Cardiac fibroblast (primary cell): ENCODE data around the gene CEP95.

ENCODE experiments used
- DNase-seq, 2 donors: peaks; one replicate each; pipeline versions ENCODE4 v3.0.0 to v3.0.0-alpha.2; 2010; ENCODE audit warnings: low read depth in 2 of 2
- H3K4me3 ChIP-seq, 2 donors: replicated peaks in 1 of 2; 1 replicate in 1 of 2; 2 replicates in 1 of 2; pipeline ENCODE4 v1.5.1; 2011; ENCODE audit warnings: low read depth in 2 of 2, low read length in 2 of 2, mild to moderate bottlenecking in 2 of 2, moderate library complexity in 1 of 2
- TF ChIP-seq, protein P1 (sequence below): IDR thresholded peaks from one replicate; pipeline ENCODE4 v1.5.1; 2011; ENCODE audit warnings: low read depth, mild to moderate bottlenecking, low read length, inconsistent platforms

CEP95 gene

GRCh38 chr17:64503821-64504768, 2.7 kb upstream of the CEP95 start:
- TF ChIP-seq, protein P1, sequence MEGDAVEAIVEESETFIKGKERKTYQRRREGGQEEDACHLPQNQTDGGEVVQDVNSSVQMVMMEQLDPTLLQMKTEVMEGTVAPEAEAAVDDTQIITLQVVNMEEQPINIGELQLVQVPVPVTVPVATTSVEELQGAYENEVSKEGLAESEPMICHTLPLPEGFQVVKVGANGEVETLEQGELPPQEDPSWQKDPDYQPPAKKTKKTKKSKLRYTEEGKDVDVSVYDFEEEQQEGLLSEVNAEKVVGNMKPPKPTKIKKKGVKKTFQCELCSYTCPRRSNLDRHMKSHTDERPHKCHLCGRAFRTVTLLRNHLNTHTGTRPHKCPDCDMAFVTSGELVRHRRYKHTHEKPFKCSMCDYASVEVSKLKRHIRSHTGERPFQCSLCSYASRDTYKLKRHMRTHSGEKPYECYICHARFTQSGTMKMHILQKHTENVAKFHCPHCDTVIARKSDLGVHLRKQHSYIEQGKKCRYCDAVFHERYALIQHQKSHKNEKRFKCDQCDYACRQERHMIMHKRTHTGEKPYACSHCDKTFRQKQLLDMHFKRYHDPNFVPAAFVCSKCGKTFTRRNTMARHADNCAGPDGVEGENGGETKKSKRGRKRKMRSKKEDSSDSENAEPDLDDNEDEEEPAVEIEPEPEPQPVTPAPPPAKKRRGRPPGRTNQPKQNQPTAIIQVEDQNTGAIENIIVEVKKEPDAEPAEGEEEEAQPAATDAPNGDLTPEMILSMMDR, result no peak

GRCh38 chr17:64504769-64505339, 1.9 kb upstream of the CEP95 start:
- TF ChIP-seq, protein P1, result no peak
- DNase-seq, result peak; percentile 53 to 85
- peak overlapping the region; percentile 99 to 100 for H3K4me3 ChIP-seq

More at GRCh38 chr17:64503821-64504768, 2.7 kb upstream of the CEP95 start:
- no peak for DNase-seq
- H3K4me3 ChIP-seq, result peak overlapping the region; percentile 99 to 100

- TF ChIP-seq, protein P1, result no peak
- DNase-seq, result peak; percentile 88 to 94
- H3K4me3 ChIP-seq, result peak overlapping the region; percentile 99 to 100
Measured at GRCh38 chr17:64505340-64506200, 1.2 kb upstream of the CEP95 start.

GRCh38 chr17:64506201-64506575, 589 bp upstream of the CEP95 start, which contains the start of gene DDX5:
Gene DDX5 (minus strand): TSS chr17:64506289. CDS start chr17:64506119, 170 bp downstream.
- peak; percentile 98 for DNase-seq
- peak within 1 kb of the TSS; percentile 99 to 100 for H3K4me3 ChIP-seq
- TF ChIP-seq, protein P1, result no peak

DNA sequence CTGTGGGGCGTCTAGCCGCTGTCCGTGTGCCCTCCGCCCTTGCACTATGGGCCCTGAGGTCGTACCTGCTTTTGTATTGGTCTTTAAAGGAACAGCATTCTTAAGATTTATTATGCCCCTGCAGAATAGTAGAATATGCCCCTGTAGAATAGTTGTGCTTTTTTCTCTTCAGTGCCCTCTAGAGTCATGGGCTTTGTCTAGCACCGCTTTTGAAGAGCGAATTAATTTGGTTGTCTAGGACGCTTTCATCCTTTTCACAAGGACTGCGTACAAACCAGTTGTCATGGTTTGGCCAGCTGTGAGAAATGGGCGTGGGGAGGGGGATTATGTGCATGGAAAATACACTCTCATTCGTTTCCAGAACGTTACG, 621 bp downstream of the CEP95 start:
- TF ChIP-seq, protein P1, result peak; percentile 47
- peak overlapping the region; percentile 99 to 100 for H3K4me3 ChIP-seq
- peak; percentile 81 to 82 for DNase-seq

DNA sequence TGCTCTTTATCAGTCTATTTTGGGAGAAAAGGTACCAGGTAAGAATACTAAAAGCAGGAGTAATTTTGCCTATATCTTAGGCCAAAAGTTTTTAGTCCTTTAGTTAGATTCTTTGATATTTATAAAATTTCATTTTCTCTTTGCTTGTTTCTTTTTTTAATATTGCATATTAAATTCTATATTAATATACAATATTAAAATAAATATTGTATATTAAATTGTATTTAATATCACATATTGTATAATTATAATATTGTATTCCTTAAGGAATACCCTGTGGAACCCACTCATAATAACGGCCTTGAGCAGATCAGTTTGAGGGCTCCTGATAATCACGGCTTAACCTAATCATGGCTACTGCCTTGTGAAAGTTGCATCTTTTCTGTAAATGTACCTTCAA, 1.9 kb downstream of the CEP95 start:
- H3K4me3 ChIP-seq, result peak overlapping the region in 1 of 2 donors; percentile 99
- DNase-seq, result no peak
- TF ChIP-seq, protein P1, result no peak
